ENCODE data around the gene PLXNA4. TPM values are rescaled to one million over a fixed set of nuclear protein-coding genes. Genes with fewer than 3 reads are reported as not detected.

The PLXNA4 gene, protein sequence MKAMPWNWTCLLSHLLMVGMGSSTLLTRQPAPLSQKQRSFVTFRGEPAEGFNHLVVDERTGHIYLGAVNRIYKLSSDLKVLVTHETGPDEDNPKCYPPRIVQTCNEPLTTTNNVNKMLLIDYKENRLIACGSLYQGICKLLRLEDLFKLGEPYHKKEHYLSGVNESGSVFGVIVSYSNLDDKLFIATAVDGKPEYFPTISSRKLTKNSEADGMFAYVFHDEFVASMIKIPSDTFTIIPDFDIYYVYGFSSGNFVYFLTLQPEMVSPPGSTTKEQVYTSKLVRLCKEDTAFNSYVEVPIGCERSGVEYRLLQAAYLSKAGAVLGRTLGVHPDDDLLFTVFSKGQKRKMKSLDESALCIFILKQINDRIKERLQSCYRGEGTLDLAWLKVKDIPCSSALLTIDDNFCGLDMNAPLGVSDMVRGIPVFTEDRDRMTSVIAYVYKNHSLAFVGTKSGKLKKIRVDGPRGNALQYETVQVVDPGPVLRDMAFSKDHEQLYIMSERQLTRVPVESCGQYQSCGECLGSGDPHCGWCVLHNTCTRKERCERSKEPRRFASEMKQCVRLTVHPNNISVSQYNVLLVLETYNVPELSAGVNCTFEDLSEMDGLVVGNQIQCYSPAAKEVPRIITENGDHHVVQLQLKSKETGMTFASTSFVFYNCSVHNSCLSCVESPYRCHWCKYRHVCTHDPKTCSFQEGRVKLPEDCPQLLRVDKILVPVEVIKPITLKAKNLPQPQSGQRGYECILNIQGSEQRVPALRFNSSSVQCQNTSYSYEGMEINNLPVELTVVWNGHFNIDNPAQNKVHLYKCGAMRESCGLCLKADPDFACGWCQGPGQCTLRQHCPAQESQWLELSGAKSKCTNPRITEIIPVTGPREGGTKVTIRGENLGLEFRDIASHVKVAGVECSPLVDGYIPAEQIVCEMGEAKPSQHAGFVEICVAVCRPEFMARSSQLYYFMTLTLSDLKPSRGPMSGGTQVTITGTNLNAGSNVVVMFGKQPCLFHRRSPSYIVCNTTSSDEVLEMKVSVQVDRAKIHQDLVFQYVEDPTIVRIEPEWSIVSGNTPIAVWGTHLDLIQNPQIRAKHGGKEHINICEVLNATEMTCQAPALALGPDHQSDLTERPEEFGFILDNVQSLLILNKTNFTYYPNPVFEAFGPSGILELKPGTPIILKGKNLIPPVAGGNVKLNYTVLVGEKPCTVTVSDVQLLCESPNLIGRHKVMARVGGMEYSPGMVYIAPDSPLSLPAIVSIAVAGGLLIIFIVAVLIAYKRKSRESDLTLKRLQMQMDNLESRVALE (N-terminal part only)
- 0.08 TPM for polyA plus RNA-seq (2012; ENCODE audit: missing spikeins)

DNA sequence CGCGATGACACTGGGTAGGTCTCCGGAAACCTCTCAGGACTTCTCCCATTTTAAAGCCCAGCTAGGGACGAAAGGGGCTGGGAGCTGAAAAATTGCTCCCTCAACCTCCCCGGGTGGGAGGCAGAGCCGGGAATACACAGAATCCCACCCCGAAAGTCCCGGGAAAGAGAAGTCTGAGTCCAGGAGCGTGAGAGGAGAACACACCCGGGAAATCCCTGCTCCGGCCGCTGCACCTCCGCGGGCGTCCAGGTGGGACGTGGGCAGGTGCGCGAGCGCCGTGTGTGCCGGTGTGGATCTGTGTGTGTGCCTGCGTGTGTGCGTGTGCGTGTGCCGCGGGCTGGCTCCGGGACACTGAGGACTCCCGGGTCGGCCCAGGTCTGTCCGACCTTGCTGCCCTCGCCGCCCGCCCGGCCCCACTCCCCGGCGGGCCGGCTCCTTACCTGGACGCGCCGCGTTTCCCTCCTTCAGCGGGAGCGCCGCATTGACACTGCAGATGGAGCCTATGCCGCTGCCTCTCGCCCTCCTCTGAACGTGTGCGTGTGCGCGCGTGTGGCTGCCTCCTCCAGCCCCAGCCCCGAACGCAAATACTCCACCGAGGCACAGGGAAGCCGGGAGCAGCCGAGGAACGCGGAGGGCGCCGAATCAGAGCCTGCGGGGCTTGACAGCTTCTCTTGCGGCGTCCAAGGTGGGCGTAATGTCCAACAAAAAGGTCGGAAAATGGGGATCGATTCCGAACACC, at the start of gene PLXNA4:
PLXNA4 (minus strand) TSS at position 489 of the 739 bp plus-strand sequence. CDS start 67,777 bp downstream, outside the sequence.
- no peak for FAIRE-seq
- no peak for DNase-seq (ENCODE audit: insufficient read length)
- no peak for TF ChIP-seq POLR2A (IDR thresholded peaks at IDR 0.05; ENCODE audit: low read depth, low read length)
- no peak for TF ChIP-seq TAF1 (IDR thresholded peaks at IDR 0.05; ENCODE audit: borderline replicate concordance, low read depth, low read length)
- no peak for TF ChIP-seq POLR2AphosphoS5 (IDR thresholded peaks at IDR 0.05; ENCODE audit: low read depth, low read length)

DNA sequence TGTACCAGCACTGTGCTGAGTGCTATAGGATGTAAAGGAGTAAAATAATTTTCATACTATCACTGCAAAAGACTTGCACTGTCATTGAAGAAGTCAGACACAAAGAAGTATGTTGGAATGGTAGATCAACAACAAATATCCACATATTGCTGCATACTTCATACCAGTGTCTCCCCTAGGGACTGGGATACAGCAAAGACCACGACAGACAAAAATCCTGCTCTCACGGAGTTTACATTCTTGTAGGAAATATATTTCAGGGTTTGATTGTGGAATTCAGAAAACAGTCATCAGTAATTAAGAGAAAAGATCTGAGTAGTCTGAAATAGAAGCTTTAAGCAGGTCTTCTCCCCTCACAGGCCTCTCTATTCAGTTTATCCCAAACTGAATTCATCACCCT, 49.4 kb upstream of the PLXNA4 start:
- FAIRE-seq (no peak), DNase-seq (ENCODE audit: insufficient read length) (no peak)
- TF ChIP-seq POLR2A (IDR thresholded peaks at IDR 0.05; ENCODE audit: low read depth, low read length), result no peak
- TF ChIP-seq POLR2AphosphoS5 (IDR thresholded peaks at IDR 0.05; ENCODE audit: low read depth, low read length), result no peak
- no peak for TF ChIP-seq TAF1 (IDR thresholded peaks at IDR 0.05; ENCODE audit: borderline replicate concordance, low read depth, low read length)

DNA sequence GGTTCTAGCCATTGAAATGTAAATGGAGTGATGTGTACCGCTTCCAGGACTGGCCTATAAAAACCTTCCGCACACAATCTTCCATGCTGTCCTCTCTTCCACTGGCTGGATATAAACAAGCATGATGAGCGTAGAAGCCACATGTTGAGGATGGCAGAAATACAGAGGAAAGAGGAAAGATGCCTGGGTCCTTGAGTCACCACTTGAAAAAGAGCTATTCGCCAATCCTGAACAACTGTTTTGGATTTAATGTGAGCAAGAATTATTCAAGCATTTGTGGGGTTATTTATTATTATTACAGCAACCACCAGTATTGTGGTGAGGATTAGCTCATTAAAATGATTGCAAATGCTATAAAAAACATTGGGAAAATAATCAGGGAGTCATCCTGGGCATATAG, 45.8 kb upstream of the PLXNA4 start:
- FAIRE-seq (no peak), DNase-seq (ENCODE audit: insufficient read length) (no peak)
- TF ChIP-seq TAF1 (IDR thresholded peaks at IDR 0.05; ENCODE audit: borderline replicate concordance, low read depth, low read length) (no peak), POLR2AphosphoS5 (IDR thresholded peaks at IDR 0.05; ENCODE audit: low read depth, low read length) (no peak), POLR2A (IDR thresholded peaks at IDR 0.05; ENCODE audit: low read depth, low read length) (no peak)

- TF ChIP-seq POLR2A (IDR thresholded peaks at IDR 0.05; ENCODE audit: low read depth, low read length), result no peak
- TF ChIP-seq POLR2AphosphoS5 (IDR thresholded peaks at IDR 0.05; ENCODE audit: low read depth, low read length), result no peak
- no peak for TF ChIP-seq TAF1 (IDR thresholded peaks at IDR 0.05; ENCODE audit: borderline replicate concordance, low read depth, low read length)
- FAIRE-seq, result no peak
- DNase-seq (ENCODE audit: insufficient read length), result no peak
Measured at GRCh38 chr7:132619967-132620366, 43.7 kb upstream of the PLXNA4 start.

GRCh38 chr7:132618956-132619305, 42.7 kb upstream of the PLXNA4 start:
- FAIRE-seq (no peak), DNase-seq (ENCODE audit: insufficient read length) (no peak)
- TF ChIP-seq TAF1 (IDR thresholded peaks at IDR 0.05; ENCODE audit: borderline replicate concordance, low read depth, low read length), result no peak
- TF ChIP-seq POLR2AphosphoS5 (IDR thresholded peaks at IDR 0.05; ENCODE audit: low read depth, low read length), result no peak
- no peak for TF ChIP-seq POLR2A (IDR thresholded peaks at IDR 0.05; ENCODE audit: low read depth, low read length)

- DNase-seq (ENCODE audit: insufficient read length), result no peak
- FAIRE-seq, result no peak
- TF ChIP-seq TAF1 (IDR thresholded peaks at IDR 0.05; ENCODE audit: borderline replicate concordance, low read depth, low read length), result no peak
- TF ChIP-seq POLR2AphosphoS5 (IDR thresholded peaks at IDR 0.05; ENCODE audit: low read depth, low read length), result no peak
- no peak for TF ChIP-seq POLR2A (IDR thresholded peaks at IDR 0.05; ENCODE audit: low read depth, low read length)
Measured at GRCh38 chr7:132618271-132618955, 42.1 kb upstream of the PLXNA4 start.

DNA sequence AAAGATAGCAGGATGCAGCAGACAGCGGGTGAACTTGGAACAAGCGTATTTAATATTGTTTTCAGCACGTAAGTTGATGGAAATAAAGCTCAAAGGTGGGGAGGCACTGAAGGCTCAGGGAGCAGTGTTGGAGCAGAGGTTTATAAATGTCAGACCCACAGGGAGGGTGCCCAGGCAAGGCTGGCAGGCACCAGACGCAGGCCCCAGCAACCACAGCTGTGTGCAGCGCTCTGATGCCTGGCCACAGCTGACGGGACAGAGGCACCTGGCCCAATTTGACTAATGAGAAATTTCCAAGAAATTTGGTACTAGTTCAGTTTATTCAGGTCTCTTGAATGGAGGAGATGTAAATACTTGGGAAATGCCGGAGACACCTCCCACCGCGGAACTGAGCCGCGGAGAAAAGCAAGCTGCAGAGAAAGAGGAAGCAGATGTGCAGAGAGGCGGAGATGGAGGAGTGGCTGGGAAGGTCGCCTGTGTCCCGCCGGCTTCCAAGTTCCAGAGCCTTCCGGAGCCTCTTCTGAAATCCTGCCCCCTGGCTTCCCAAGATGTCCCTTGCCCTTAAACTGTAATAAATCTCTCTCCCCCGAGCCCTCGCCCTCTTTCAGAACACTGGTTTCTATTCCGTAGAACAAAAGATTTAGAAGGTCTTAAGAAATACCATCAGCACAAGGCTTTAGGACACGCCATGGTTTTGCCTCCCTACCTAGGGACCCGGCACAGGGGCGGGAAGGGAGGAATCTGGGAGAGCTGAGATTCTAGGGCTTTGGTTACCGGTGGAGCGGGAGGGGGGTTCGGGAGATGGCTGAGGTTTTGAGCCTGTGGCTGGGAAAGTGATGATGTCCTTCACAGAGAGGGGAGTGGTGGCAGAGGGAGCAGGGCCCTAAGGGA, 38.4 kb upstream of the PLXNA4 start:
- no peak for FAIRE-seq
- TF ChIP-seq POLR2AphosphoS5 (IDR thresholded peaks at IDR 0.05; ENCODE audit: low read depth, low read length) (no peak), TAF1 (IDR thresholded peaks at IDR 0.05; ENCODE audit: borderline replicate concordance, low read depth, low read length) (no peak), POLR2A (IDR thresholded peaks at IDR 0.05; ENCODE audit: low read depth, low read length) (no peak)
- DNase-seq (ENCODE audit: insufficient read length), result peak; percentile 13

GRCh38 chr7:132613737-132614136, 37.5 kb upstream of the PLXNA4 start:
- no peak for FAIRE-seq

DNA sequence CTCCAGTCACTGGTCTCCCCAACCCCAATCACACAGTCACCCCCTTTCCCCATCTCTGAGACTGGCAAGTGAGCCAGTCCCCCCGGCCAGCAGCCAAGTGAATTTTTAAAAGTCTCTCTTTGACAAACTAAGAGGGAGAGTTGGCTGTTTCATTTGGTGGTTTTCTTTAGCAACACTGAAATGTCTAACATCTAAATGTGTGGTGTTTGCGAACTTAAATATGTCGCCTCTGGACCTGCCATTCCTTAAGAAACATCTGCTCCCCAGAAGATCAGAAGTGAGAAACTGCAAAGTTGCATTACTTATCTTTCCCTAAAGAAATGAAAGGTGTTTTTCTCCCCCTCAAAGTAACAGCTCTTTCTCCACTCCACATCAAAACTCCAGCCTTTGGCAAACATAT, 34.7 kb upstream of the PLXNA4 start:
- FAIRE-seq (no peak), DNase-seq (ENCODE audit: insufficient read length) (no peak)
- no peak for TF ChIP-seq TAF1 (IDR thresholded peaks at IDR 0.05; ENCODE audit: borderline replicate concordance, low read depth, low read length)
- no peak for TF ChIP-seq POLR2AphosphoS5 (IDR thresholded peaks at IDR 0.05; ENCODE audit: low read depth, low read length)
- TF ChIP-seq POLR2A (IDR thresholded peaks at IDR 0.05; ENCODE audit: low read depth, low read length), result no peak

More at GRCh38 chr7:132613737-132614136, 37.5 kb upstream of the PLXNA4 start:
- no peak for TF ChIP-seq POLR2A (IDR thresholded peaks at IDR 0.05; ENCODE audit: low read depth, low read length)
- no peak for TF ChIP-seq POLR2AphosphoS5 (IDR thresholded peaks at IDR 0.05; ENCODE audit: low read depth, low read length)
- TF ChIP-seq TAF1 (IDR thresholded peaks at IDR 0.05; ENCODE audit: borderline replicate concordance, low read depth, low read length), result no peak
- DNase-seq (ENCODE audit: insufficient read length), result no peak

Data from GM12892 (cell line).